Renal pelvis (tissue), 4 donors: ENCODE results near the gene SUPT3H. TPM values are rescaled to one million over a fixed set of nuclear protein-coding genes. Genes with fewer than 3 reads are reported as not detected.
"Not testable (repeated sequence)": the region's sequence is repeated elsewhere in the genome, so short reads cannot be mapped to it uniquely, and the experiment has no call there.

ENCODE experiments used
- DNase-seq: peaks from one replicate; pipeline ENCODE4 v3.0.0-alpha.2; 2013
- polyA plus RNA-seq, 3 donors: library from polyadenylated mRNA; unstranded; fragments of 120-200 nt; gene quantifications; one replicate each; pipeline ENCODE4 v1.2.1, GENCODE V29; 2013; ENCODE audit not compliant: insufficient read length in 3 of 3

The SUPT3H gene
- polyA plus RNA-seq, 3 donors = 22.0 to 25.0 (median 24.1) TPM

DNA sequence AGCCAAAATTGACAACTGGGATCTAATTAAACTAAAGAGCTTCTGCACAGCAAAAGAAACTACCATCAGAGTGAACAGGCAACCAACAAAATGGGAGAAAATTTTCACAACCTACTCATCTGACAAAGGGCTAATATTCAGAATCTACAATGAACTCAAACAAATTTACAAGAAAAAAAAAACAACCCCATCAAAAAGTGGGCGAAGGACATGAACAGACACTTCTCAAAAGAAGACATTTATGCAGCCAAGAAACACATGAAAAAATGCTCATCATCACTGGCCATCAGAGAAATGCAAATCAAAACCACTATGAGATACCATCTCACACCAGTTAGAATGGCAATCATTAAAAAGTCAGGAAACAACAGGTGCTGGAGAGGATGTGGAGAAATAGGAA, 310.3 kb downstream of the SUPT3H start:
- not testable (repeated sequence) for DNase-seq

DNA sequence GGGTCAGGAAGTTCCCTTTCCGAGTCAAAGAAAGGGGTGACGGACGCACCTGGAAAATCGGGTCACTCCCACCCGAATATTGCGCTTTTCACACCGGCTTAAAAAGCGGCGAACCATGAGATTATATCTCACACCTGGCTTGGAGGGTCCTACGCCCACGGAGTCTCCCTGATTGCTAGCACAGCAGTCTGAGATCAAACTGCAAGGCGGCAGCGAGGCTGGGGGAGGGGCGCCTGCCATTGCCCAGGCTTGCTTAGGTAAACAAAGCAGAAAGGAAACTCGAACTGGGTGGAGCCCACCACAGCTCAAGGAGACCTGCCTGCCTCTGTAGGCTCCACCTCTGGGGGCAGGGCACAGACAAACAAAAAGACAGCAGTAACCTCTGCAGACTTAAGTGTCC, 315.1 kb downstream of the SUPT3H start:
- DNase-seq = not testable (repeated sequence)

DNA sequence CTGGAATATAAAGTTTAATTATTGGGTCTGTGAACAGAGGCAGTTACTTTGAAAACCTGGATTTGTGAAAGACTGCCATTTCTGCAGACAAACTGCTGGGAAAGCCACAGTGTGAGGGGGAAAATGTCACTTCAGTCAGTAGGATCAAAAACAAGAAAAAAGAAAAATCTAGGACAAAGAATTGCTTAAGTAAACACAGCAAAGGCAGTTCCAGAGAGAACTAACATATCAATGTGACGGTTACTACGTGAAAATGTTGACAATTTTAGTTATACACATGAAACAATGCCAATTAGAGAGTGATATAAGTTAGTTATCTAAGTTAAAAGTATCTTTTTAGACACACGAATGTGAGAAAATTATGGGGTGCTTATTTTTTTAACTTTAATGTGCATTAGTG, 320.0 kb downstream of the SUPT3H start:
- DNase-seq = no peak

DNA sequence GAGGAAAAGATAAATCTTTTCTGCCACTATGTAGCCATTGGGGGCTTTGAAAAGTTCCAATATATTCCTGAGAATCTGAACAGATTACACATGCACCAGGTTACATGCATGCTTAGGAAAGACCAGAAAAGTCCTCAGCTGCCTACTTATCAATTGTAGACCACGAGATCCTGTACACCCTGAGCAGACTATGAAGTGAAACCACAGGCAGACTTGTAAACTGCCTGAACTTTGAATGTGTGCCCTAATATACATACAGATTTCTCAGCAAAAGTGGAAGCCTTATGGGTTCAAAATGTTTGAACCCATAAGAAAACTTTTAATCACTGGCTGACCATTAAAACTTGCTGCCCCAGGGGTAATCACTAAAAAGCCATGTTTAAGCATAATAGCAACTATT, 323.1 kb downstream of the SUPT3H start:
- no peak for DNase-seq

DNA sequence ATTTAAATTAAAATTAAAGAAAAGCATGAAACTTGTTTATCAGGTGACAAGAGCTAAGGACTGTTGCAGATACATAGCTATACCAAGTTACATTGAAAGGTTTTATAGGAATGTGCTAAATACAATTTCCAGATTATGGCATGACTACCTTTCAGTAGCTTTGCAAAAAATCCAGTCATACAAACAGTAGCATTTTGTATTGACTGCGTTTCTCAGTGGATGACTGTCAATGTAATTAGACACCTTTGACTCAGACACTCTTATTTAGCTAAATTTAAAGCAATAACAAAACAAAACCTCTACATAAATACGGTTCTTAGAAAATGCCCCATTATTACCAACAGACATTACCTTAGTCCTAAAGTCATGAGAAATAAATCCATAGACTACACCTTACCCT, 325.4 kb downstream of the SUPT3H start:
- no peak for DNase-seq

DNA sequence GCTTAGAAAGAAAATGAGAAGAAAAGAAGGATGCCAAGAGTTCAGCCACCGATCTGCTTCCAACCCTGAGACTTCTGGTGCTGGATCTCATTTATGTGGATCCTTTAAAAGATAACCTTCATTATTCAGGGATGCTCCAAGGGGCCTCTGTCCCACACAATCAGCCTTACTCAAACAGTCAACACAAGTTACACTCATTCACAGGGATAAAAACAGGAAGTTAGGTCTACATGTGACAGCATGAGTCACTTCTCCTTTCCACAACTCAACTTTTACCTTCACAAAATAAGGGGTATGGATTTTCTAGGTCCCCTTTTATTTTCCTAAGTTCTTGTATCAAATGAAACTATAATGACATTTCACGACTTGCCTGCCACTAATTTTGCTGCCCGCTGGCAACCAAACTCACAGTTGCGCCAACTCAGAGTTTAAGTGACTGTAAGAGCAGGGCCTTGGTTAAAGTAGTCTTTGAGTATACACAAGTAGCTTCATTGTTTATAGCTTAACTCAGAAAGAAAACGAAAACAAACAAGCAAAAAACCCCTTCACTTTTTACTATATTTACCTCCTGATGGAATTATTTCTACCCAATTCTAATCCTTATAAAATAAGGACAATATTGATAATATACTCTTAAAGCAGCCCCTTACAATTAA, 328.4 kb downstream of the SUPT3H start:
- no peak for DNase-seq

DNA sequence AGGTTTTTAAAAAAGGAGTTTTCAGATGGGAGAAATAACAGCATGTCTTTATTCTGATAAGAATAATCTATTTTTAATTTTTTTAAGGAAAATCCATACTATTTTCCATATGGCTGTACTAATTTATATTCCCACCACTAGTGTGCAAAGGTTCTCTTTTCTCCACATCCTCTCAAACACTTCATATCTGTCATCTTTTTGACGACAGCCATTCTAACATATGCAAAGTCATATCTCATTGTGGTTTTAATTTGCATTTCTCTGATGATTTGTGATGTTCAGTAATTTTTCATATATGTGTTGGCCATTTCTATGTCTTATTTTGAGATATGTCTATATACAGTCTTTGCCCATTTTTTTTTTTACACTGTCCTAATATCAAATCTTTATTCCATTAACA, 330.2 kb downstream of the SUPT3H start:
- no peak for DNase-seq

DNA sequence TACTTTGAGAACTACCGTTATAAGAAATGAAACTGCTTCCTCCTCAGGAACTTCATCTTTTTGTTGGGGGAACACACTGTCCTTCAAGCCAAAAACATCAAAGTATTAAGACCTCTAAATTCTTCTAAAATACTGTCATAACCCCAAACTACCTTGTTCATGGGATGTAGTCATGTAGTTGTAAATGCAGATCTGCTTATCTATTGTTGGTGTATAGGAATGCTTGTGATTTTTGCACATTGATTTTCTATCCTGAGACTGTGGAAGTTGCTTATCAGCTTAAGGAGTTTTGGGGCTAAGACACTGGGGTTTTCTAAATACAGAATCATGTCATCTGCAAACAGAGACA, 332.5 kb downstream of the SUPT3H start:
- no peak for DNase-seq

DNA sequence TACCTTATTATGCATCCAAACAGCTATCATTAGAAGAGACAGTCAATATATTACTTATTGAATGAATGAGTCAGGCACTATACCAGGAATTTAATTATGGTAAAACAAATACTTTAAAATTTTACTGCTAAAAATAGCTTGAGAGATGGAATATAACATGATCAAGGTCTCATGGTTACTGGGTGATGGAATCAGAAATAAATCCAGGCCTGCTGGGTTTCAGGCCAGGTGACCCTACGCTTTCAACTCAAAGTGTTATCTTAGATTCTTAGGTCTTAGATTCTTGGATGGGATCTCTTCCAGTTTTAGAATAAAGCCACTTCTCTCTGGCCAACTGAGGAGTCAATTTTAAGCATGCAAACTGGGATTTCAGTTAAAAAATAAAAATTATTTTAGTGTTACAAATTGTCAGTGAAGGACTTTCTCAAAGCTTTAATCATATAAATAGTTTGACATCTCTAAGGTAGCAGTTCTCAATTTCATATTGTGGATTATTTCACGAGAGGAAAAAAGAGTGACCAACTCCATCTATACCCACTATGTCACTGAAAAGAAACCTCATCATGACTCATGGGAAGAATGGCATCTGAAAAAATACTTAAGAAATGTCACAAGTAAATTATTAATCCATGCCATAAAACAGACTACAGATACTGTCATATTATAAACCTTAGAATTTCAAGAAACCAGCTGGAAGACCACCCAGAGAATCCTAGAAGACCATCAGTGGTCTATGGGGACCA, 333.1 kb downstream of the SUPT3H start:
- no peak for DNase-seq

DNA sequence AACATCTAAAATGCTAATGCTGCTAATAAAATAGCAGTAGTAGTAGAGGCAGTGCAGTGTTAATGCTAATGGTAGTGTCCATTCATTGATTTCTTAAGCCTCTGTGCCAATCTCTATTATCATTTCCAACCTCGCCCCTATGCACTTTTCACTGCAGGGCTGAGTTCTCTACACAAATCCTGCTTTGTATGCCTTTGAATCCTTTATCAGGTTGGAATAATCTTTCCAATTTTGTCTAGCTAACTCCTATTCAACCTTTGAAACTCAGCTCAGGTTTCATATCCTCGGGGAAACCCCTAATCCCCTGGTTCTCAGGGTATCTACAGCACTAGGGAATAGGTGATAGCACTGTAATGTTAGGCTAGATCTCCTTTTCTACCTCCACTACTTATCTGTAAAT, 333.6 kb downstream of the SUPT3H start:
- DNase-seq = no peak

DNA sequence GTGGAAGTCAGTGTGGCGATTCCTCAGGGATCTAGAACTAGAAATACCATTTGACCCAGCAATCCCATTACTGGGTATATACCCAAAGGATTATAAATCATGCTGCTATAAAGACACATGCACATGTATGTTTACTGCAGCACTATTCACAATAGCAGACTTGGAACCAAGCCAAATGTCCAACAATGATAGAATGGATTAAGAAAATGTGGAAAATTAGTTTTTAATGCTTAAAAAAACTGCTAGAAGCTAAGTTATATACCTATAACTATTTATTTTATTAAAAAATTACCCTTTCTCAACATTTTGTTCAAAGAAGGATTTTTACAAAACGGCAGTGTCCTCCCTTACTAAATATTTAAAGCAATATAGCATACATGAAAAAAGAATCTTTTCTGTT, 335.1 kb downstream of the SUPT3H start:
- not testable (repeated sequence) for DNase-seq

DNA sequence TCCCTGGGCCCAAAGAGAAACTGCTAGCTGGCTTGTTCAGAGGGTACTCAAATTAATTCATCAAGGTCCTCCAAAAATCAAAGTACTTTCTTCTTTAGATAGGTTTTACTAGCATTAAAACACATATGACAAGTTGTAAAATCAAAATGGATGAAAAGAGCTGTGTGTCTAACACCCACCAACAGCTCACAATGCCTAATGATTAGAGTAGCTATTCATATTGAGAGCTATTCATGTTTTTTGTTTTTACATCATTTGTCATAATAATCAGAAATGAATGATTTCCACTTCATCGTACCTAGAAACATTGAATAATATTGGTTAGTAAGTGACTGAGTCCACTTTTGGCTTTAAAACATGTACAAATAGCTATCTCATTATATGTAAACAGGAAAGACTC, 339.5 kb downstream of the SUPT3H start:
- no peak for DNase-seq

DNA sequence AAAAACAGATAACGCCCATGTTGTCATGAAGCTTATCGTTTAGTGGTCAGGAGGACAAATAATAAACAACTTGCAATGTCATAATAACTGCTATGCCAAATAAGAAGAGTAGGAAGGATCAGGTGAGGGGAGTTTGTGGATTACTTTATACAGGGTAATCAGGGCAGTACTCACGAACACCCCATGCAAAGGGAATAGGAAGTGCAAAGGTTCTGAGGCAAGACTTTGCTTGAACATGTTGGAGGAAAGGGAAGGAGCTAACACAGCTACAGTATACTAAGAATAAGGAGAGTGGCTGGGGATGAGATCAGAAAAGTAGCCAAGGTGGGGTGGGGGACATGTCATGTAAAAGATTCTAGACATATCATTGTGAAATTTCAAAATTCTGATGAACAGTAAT, 341.6 kb downstream of the SUPT3H start:
- no peak for DNase-seq

DNA sequence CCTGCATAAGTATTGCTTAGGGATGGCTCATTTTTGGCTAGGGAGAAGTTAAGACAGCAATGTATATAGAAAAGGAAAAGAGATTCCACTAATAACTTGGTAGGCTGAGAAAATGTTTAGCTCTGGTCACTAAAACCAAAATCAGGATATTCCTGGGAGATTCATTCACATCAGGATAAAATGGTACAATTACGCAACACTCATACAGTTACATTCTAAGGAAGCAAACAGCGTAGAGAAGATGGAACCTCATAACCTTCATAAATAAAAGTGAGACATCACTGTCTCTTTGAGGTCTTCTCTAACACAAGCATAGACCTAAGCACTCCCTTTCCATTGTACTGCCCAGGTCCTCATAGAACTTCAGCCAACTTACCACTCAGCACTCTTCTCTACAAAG, 345.3 kb downstream of the SUPT3H start:
- DNase-seq = no peak

DNA sequence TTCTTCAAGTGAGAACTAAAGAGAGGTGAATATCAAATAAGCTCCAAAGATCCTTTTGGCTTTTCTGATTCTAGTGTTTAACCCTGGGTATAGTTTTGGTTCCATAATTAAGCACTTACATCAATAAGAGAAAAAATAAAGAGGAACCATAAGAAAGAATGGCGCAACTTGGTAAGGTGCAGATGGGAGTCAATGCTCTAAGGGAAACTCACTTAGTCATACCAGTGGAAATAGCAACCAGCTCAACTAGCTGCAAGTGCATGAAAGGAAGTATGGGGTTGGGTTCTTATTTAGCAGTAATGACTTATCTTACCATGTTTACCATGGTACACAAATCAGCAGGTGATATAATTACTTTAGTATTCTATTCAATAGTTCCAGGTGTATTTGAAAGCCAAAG, 346.1 kb downstream of the SUPT3H start:
- DNase-seq = no peak

DNA sequence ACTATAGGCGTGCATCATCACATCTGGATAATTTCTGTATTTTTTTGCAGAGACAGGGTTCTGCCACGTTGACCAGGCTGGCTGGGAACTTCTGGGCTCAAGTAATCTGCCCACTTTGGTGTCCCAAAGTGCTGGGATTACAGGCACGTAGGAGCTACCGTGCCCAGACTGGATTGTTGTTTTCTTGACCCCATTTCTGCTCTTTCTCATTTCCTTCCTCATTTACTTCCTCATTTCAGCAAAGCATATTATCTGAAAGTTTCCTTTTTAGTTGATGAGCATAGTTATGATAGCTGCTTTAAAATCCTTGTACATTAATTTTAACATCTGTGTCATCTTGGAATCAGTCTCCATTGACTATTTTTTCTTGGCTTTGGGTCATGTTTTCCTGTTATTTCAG, 350.6 kb downstream of the SUPT3H start:
- DNase-seq = no peak

DNA sequence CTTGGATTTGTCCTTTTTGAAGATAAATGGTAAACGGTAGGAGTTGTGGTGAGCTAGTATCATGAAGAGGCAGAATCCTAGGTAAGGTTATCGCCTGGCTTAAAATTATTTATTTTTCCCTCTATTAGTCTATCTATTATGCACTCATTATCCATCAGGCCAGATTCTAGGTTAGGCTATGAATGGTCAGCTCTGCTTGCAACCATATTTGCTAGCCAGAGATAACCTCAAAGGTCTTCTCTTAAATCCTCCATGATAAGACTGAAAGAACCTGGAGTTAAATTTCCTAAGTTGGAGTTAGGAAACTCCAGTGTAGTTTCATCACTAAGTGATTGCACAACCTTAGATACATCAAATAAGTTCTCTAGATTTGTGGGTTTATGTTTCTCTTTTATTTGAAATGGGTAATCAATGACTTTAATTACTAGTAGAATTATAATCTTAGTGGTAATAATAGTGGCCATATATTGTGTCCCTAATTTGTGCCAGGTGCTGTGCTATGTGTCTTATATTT, 351.7 kb downstream of the SUPT3H start:
- DNase-seq = no peak

DNA sequence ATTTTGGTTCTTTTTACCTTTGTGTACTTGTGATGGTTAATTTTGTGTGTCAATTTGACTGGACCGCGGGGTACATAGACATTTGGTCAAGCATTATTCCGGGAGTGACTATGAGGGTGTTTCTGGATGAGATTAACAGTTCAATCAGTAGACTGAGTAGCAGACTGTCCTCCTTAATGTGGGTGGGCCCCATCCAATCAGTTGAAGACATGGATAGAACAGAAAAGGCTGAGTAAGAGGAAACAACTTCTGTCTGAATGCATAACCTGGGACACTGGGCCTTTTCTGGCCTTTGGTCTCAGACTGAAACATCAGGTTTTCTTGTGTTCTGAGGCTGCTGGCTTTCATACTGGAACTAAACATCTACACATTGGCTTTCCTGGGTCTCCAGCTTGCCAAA, 353.1 kb downstream of the SUPT3H start:
- no peak for DNase-seq

DNA sequence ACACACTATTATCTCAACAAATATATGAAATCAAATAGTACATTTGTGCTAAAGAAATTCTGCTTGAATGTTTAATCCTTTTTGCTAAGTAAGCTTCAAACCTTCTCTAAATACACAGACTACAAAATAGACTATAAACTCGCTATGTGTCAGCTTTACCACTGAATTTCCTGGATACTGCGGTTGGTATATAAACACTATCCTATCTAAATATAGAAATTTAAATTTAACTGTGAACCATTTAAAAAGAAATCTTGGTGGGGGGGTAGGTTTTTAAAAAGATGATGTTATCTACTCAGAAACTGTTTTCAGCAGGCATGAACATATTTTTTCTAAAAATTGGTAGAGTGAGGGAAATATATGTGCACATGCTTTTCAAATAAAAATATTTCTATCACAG, 356.1 kb downstream of the SUPT3H start:
- DNase-seq = no peak

DNA sequence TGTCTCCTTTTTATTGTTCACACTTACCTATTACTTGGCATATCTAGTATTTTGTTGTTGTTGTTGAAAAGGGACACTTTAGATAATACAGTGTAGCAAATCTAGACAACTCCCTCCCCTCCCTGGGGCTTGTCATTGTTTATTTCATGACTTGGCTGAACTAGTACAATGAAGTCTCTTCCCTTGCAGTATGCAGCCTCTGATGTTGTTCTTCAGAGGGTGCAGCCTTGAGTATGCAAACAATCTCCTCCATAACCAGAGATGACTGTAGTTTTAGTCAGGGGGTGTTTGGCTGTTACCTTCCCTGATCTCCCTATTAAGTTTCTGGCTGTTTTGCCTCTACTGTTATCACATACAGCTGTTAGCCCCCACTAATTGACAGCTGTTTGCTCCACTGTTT, 365.0 kb downstream of the SUPT3H start:
- DNase-seq = no peak

DNA sequence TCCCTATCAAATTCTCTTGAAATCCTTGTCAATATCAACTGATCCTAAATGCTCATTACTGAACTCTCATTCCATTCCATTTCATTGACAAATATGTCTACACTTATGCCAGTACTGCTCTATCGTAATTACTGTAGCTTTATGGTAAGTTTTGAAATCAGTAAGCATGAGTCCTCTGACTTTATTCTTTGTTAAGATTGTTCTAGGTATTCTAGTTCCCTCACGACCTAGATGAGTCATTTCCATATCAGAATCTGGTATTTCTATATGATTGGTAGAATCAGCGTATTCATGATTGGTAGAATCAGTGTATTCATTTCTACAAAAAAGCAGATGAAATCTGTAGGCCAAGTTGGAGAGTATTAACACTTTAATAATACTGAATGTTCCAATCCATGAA, 368.2 kb downstream of the SUPT3H start:
- no peak for DNase-seq

DNA sequence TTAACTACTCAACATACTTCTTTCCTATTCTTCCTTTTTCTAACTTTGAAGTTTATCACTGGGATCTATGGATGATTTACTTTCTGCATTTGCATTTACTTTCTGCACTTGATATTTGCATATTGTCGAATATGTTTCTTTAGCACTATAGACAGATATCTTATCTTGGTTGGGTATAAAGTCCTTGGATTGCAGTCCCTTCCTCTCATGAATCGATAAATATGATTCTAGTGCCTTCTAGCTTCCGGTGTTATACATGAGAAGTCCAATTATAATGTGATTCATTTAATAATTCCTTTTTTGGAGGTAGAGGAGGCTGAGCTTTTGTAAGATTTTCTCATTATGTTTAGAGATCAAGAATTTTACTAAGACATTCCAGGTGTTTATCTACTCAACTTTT, 370.8 kb downstream of the SUPT3H start:
- no peak for DNase-seq

DNA sequence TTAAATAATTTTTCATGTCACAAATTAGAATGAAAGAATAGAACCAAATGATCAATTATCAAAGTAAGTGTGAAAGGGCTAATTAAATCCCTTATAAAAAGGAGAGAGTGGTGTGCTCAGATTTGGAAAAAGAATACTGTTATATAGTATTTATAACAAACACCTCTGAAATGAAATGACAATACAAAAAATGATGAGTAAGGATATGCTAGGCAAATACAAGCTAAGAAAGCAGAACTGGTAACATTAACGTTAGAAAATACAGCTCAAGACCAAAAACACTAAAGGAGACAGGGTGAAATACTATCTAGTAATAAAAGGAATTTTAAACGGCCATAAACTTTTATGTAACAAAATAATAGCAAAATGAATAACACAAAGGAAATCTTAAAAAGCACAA, 373.8 kb downstream of the SUPT3H start:
- no peak for DNase-seq

DNA sequence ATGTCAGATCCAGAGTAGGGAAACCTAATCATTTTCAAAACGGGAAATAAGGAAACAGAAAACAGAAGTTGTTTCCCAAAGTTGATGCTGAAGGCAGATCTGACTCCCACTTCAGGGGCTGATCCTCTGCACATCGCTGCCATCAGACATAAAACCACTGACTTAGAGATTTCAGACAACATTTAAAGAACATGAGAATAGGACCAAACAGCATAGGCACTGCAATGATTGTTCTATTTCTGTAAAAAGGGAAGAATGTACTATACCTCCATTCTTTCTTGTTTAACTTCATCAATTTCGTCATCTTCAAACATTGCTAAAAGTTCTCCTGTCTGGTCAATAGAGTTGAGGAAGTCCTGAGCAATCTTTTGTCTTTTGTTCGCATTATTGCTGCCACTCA, 374.3 kb downstream of the SUPT3H start:
- DNase-seq = no peak
